Ectodermal cell (in vitro differentiated cells): ENCODE data around the gene DNASE2.

Experiments used
- H3K27ac ChIP-seq: 2 replicates; pipeline ENCODE4 v1.7.0; 2013; ENCODE audit warnings: mild to moderate bottlenecking, low read depth, low read length; ENCODE audit not compliant: insufficient read depth, poor library complexity, severe bottlenecking
- H3K27me3 ChIP-seq: 2 replicates; pipeline ENCODE4 v1.7.0; 2013; ENCODE audit warnings: mild to moderate bottlenecking, low read length; ENCODE audit not compliant: insufficient read depth, control insufficient read depth, poor library complexity, severe bottlenecking
- H3K36me3 ChIP-seq: one replicate; pipeline ENCODE4 v1.7.0; 2013; ENCODE audit warnings: low read length; ENCODE audit not compliant: control insufficient read depth, insufficient read depth
- H3K4me1 ChIP-seq: one replicate; pipeline ENCODE4 v1.7.0; 2013; ENCODE audit warnings: low read length; ENCODE audit not compliant: control insufficient read depth, insufficient read depth
- H3K4me3 ChIP-seq: 2 replicates; pipeline ENCODE4 v1.7.0; 2013; ENCODE audit warnings: low read depth, low read length, control low read depth; ENCODE audit not compliant: insufficient read depth
- H3K9me3 ChIP-seq: 2 replicates; pipeline ENCODE4 v1.7.0; 2013; ENCODE audit warnings: mild to moderate bottlenecking, low read length, moderate library complexity; ENCODE audit not compliant: control insufficient read depth
- WGBS, 2 experiments: methylation state at CpG; one replicate each; pipeline ENCODE4 v1.1.7; 2013; ENCODE audit warnings: missing lambda C conversion rate in 2 of 2; 5-methylcytosine and 5-hydroxymethylcytosine counted together

Gene DNASE2

GRCh38 chr19:12873891-12874745 lies 7.1 kb downstream of the DNASE2 start:
- Histone ChIP-seq H3K4me3 (no peak overlapping the region), H3K4me1 (no peaks in the 10 kb centered on the region), H3K27ac (no peak overlapping the region), H3K36me3 (peaks cover 4% of the 10 kb centered on the region), H3K27me3 (no peaks in the 10 kb centered on the region), H3K9me3 (no peaks in the 10 kb centered on the region)
- 96% methylated on average over 86 of the region's 86 CpGs for WGBS, 2 experiments

GRCh38 chr19:12872941-12873890 lies 8.0 kb downstream of the DNASE2 start:
- 94 to 95% methylated on average over 70 of the region's 70 CpGs for WGBS, 2 experiments
- Histone ChIP-seq H3K27me3 (no peaks in the 10 kb centered on the region), H3K4me3 (no peak overlapping the region), H3K27ac (no peak overlapping the region), H3K36me3 (peaks cover 4% of the 10 kb centered on the region), H3K9me3 (no peaks in the 10 kb centered on the region), H3K4me1 (no peaks in the 10 kb centered on the region)

- peaks cover 4% of the 10 kb centered on the region for H3K36me3 ChIP-seq
- H3K9me3 ChIP-seq = no peaks in the 10 kb centered on the region
- 95 to 97% methylated on average over 5 of the region's 5 CpGs for WGBS, 2 experiments
- no peak overlapping the region for H3K4me3 ChIP-seq
- no peak overlapping the region for H3K27ac ChIP-seq
- H3K27me3 ChIP-seq = no peaks in the 10 kb centered on the region
- H3K4me1 ChIP-seq = no peaks in the 10 kb centered on the region
These were observed 9.0 kb downstream of the DNASE2 start for GRCh38 chr19:12872255-12872654.

GRCh38 chr19:12871681-12872080 lies 9.6 kb downstream of the DNASE2 start:
- Histone ChIP-seq H3K27ac (no peak overlapping the region), H3K27me3 (no peaks in the 10 kb centered on the region), H3K4me1 (no peaks in the 10 kb centered on the region), H3K36me3 (peaks cover 4% of the 10 kb centered on the region), H3K4me3 (no peak overlapping the region), H3K9me3 (no peaks in the 10 kb centered on the region)
- WGBS, 2 experiments = 91 to 96% methylated on average over 3 of the region's 3 CpGs

GRCh38 chr19:12868540-12869112 lies 12.6 kb downstream of the DNASE2 start:
- Histone ChIP-seq H3K27me3 (no peaks in the 10 kb centered on the region), H3K36me3 (no peaks in the 10 kb centered on the region), H3K4me1 (no peaks in the 10 kb centered on the region), H3K9me3 (no peaks in the 10 kb centered on the region), H3K4me3 (no peak overlapping the region), H3K27ac (no peak overlapping the region)
- 94 to 95% methylated on average over 10 of the region's 10 CpGs for whole genome bisulfite sequencing, 2 experiments

GRCh38 chr19:12867120-12868099 lies 13.8 kb downstream of the DNASE2 start:
- Histone ChIP-seq H3K36me3 (no peaks in the 10 kb centered on the region), H3K9me3 (no peaks in the 10 kb centered on the region), H3K4me3 (peak overlapping the region; percentile 38), H3K27me3 (no peaks in the 10 kb centered on the region), H3K27ac (no peak overlapping the region), H3K4me1 (no peaks in the 10 kb centered on the region)
- 11 to 13% methylated on average over 51 of the region's 51 CpGs for WGBS, 2 experiments

- no peaks in the 10 kb centered on the region for H3K4me1 ChIP-seq
- no peak overlapping the region for H3K4me3 ChIP-seq
- H3K27ac ChIP-seq = no peak overlapping the region
- no peaks in the 10 kb centered on the region for H3K9me3 ChIP-seq
- no peaks in the 10 kb centered on the region for H3K27me3 ChIP-seq
- WGBS, 2 experiments = 88 to 94% methylated on average over 27 of the region's 29 CpGs
- no peaks in the 10 kb centered on the region for H3K36me3 ChIP-seq
These were observed 14.7 kb downstream of the DNASE2 start for GRCh38 chr19:12866416-12867119.

GRCh38 chr19:12865746-12866415 lies 15.4 kb downstream of the DNASE2 start:
- Histone ChIP-seq H3K4me3 (no peak overlapping the region), H3K27ac (no peak overlapping the region), H3K36me3 (no peaks in the 10 kb centered on the region), H3K27me3 (no peaks in the 10 kb centered on the region), H3K4me1 (no peaks in the 10 kb centered on the region), H3K9me3 (no peaks in the 10 kb centered on the region)
- WGBS, 2 experiments = 84% methylated on average over 19 of the region's 19 CpGs
